GM18909 (cell line): ENCODE measurements around the gene ARHGAP1.

Experiments used
- ATAC-seq: cut with Tn5 transposase; IDR thresholded peaks from one replicate; pipeline ENCODE4 v1.9.1; 2021; ENCODE audit warnings: mild to moderate bottlenecking; ENCODE audit not compliant: unreplicated experiment, poor library complexity

ARHGAP1 gene

DNA sequence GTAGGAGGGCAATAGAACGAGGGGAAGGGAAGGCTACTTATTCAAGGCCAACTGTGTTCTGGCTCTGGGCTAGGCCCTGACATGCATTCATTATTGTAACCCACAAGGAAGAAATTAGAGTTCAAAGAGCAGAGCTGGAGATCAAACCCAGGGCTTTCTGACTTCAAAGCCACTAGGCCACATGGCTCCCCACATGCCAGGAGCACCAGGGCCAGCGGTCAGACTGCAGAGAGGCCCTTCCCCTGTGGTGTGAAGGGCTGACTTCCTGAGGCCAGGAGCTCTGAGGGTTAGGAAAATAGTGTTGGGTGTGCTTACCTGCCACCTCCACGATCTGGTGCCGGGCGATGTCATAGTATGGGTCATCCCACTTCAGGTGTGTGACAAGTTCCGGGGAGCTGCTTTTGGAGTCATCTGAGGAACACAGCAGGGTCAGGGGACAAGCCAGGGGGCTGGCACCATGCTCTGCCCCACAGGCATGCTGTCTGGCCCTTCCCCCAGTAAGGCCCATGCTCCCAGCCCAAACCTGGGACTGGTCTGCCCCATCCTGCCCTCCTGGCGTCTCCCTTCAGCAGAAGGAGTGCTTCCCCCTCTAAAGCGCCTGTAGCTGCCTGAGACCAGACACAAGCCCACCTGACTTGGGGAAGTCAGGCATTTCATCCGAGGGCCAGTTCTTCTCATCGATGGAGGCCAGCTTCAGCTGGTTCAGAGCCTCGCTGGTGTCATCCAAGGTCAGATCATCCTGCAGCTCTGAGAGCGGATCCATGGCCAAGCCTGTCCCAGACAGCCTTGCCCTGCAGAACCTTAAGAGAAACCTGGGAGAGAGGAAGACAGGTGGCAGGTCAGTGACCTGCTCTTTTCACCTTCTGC lies 4.8 kb downstream of the ARHGAP1 start:
- ATAC-seq: no peak

DNA sequence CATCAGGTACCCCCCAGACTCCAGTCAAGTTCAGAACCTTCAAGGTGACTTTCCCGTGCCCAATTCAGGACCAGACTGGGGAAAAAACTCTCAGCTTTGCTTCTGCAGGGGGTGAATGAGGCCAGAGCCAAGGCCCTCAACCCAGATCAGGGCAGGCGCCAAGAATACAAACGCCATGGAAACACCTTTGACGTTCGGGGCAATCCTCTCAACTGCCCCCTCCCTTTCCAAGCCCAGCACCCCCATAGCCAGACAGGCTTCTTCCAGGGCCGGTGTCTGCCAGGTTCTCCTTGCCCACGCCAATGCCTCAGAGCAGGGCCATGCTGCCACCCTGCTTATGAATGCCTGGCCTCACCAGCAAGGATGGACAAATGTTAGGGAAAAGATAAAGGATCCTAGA lies 5.8 kb downstream of the ARHGAP1 start:
- ATAC-seq: no peak

DNA sequence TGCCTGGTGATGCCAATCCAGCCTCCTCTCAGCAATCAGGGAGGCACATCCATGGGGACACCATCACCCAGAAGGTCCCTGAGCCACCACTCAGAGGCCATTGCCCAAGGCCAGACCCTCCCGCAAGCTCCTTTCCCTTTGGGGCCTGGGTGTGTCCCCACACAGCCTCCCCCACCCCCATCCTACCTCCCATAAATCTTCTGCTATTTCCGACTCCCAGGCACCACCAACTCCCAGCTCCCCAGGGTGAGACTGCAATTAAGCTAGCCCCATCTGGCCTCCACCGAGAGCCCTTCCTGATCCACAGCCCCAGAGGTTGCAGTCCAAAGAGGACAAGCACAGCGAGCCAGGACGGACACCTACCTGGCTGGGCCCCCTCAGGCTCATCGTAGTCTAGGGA lies 6.3 kb downstream of the ARHGAP1 start:
- no peak for ATAC-seq

DNA sequence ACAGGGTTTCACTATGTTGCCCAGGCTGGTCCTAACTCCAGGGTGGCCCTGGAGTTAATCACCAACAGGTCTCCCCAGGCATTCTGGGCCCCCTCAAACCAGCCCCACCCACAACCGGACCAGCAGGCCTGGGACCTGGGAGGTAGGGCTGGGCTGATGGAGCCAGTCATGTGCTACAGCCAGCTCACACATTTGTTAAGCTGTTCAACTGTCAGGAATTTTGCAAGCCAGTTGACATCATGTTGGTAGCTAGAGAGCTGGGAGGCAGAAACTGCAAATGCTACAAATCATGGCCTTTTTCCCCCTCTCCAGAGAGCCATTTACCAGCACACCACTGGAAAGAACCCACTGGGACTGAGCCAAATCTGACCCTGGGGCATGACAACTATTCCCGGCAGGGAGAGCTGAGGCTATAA lies 6.8 kb downstream of the ARHGAP1 start:
- no peak for ATAC-seq

DNA sequence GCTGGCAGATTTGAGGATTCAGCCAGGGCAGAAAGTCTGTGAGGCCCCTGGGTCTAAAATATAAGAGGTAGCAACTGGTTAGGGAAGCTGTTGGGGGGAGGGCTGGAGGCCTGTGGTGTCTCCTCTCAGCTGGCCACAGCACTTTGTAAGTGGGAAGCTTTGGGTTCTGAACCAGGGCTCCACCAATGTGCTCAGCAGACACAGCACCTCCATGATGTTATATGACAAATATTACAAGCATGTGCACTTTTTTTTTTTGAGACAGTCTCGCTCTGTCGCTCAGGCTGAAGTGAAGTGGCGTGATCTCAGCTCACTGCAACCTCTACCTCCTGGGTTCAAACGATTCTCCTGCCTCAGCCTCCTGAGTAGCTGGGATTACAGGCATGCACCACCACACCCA lies 8.0 kb downstream of the ARHGAP1 start:
- ATAC-seq: no peak

DNA sequence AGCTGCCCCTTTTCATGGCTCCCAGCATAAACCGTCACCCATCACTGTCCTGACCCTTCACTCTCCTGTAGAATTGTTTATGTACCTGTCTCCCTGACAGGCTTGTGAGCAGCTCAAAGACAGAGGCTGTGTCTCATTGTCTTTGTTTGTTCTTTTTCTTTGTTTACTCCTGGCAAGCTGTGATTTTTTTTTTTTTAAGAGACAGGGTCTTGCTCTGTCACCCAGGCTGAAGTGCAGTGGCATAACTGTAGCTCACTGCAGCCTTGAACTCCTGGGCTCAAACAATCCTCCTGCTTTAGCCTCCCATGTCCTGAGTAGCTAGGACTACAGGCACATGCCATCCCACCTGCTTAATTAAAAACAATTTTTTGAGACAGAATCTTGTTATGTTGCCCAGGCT lies 9.7 kb downstream of the ARHGAP1 start:
- no peak for ATAC-seq

DNA sequence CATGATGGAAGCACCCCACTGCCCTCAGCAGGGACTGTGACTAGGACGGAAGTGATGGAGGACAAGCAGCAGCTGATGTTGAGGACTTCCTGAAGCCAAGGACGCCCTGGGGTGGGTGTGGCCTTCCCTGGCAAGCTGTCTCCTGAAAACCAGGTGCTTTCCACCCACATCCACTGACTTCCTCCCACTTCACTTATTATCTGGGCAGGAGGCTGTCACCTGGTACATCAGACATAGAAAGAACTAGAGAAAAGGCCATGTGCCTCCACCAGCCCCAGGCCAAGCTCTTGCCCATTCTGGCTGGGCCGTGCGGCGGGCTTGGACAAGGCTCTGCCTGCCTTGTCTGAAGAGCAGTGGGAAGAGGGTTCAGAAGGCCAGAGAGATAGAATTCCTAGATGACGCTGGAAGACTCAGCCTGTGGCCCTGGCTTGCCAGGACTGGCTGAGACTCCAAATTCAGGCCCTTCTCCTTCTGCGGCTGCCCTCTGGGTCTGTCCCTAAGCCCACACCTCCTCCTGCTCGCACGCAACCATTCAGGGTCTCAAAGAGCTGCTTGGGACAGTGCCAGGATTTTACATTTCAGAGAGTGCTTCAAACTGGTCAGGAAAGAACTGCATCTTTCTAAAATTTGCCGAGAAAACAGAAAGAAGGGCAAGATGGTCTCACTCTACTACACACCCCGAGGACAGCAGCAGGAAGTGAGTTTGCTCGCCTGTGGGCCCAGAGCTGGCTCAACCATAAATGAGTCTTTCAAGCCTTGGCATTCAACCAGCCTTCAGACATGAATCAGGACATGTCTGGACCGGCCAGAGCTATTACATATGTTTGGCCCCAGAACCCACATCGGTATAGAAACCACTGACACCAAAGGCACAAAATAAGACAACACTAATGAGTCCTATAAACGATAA lies 13.3 kb downstream of the ARHGAP1 start:
- no peak for ATAC-seq

DNA sequence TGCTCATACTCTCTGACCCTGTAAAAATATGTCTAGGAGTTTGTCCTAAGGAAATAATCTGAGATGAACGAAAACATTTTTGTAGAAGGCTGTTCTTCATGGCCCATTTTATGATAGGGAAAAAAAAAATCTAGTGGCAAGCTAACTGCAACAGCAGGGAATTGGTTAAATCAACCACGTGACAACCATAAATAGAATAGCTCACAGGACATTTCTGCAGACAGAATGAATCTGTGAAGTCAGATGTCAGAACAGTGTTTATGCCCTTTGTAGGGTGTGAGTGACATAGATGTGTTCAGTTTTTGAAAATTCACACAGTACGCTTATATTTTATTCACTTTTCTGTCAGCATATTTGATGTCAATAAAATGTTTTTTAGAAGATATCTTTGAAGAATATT lies 16.1 kb downstream of the ARHGAP1 start:
- ATAC-seq: no peak

DNA sequence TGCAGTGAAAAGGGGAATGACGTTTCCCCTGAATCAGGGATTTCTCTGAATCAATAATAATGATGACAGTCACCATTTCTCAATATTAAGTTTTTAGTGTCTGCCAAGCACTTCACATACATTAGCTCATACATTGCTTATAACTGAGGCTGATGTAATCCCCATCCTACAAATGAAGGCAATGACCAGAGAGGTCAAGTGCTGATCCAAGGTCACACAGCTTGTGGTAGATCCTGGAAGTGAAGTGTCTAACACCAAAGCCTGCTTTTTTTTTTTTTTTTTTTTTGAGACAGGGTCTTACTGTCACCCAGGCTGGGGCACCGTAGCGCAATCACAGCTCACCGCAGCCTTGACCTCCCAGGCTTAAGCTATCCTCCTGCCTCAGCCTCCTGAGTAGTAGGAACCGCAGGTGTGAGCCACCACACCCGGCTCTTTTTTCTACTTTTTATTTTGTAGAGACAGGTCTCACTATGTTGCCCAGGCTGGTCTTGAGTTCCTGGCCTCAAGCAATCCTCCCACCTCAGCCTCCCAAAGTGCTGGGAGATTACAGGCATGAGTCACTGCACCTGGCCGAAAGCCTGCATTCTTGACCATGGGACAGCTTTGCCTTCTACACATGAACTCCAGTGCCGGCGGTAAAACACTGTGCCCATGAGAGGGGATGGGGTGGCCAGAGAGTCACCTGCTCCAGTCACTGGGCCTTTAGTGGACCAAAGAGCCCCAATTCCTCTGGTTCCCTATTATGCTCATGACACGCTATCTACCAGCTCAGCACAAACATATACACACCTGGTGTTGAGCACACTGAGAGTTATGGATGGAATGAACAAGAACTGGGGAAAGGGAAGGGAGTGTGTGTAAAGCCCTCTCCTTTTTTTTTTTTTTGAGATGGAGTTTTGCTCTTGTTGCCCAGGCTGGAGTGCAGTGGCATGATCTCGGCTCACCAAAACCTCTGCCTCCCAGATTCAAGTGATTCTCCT lies 17.4 kb downstream of the ARHGAP1 start:
- no peak for ATAC-seq

DNA sequence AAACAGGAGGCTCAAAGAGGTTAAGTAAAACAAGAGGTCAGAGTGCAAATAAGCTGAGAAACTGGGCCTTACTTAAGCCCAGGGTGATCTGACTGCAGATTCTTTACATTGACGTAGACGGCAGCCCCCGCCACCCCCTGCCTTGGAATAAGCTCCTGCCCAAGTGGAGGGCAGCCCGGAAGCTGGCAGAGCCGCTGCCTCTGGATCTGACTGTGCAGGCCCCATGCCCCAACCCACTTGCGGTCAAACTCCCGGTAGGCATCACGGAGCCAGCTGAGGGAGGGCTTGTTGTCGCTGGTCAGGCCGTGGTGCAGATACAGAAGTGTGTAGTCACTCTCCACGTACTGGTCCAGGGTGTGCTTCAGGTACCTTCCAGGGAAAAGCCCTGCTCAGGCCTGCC lies 18.6 kb downstream of the ARHGAP1 start:
- ATAC-seq: no peak

DNA sequence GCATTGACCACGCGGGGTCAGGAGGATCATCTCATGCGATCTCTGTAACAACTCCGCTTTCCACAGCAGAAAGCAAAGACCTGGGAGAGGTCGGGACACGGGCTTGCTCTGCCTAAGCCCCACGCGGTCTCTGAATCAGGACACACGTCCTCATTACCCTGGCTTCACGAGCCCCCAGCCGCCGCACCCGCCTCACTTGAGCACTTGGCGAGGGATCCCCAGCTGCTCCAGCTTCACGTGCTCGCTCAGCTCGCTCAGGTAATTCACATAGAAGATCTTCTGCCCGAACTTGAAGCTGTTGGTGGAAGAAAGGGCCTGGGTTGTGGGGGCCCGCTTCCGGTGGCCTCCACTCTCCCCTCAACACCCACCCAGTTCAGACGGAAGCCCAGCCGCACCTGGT lies 19.6 kb downstream of the ARHGAP1 start:
- ATAC-seq: no peak

DNA sequence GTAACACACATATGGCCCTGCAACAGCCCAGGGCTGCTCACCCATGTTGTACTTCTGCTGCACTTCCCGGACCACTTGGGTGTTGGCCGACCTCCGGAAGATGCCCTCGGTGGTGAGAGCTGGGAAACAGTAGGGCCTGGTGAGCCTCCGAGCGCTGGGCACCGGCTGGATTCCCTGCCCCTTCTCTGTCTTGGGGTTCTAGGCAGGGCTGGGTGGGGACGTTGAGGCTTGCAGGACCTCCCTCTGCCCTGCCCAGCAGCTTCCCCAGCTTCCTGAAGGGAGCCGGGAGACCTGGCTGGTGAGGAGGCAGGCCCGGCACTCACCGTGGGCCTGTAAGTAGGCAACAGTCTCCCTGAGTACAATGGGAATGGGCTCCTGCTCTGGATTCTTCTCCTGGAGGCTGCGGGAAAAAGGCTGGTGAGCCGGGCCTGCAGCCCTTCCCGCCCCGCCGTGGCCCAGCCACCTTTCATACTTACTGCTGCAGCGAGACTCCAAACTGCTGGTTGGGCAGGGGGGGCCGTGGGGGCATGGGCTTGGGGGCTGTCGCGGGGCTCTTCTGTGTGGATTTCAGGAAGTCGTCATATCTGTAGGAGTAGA lies 20.2 kb downstream of the ARHGAP1 start:
- no peak for ATAC-seq

DNA sequence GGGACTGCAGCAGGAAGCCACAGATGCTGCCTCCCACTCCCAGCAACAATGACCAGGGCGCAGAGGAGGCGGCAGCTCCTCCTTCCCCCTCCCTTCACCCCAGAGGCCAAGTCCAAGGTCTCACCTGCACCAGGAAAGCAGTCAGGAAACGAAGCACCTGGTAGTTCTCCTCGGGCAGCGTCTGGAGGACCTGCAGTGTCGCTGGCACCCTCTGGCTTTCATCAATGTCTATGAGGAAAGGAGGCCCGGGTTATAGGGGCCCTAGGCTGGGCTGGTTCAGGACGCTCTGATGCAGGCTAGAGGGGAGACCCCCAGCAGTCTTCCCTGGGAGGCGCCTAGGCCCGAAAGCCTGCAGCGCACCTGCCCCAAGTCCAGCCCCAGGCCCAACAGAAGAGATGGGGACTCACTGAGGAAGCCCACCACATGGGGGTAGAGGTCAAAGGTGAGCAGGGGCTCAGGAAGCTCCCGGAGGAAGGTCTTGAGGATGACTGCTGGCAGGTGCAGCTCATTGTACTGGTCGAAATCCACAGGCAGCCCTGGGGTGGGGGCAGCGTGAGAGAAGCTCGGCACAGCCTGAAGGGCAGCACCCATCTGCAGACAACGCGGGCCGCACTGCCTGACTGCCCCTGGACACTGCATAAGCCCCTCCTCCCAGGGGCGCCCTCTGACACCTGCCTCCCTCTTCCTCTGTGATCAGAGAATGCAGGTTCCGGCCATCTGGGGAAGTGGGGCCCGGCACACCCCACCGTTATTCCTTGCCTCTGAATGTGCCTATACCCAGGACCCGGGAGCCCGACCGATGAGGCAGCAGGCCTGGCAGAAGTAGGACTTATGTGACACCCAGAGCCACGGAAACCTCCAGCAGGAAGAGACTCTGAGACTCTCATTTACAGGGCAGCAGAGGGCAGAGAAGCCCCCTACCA lies 20.9 kb downstream of the ARHGAP1 start:
- ATAC-seq: no peak

DNA sequence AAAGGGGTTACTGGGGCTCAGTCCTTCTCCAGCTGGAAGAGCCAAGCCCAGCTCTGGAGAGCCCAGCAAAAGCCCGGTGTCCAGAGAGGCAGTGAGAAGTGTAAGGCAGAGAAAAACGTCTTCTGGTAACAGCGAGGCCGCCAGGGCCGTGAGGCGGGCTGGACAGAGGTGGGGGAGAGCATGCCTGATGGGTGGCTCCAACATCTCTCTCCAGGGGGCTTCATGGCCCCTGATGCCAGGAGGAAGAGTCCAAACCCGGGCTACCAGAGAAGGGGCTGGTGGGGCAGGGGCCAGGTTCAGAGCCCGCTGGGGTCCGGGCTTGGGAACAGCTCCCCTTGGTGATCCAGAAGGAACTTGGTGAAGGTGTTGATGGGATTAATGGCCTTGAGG lies 21.7 kb downstream of the ARHGAP1 start:
- ATAC-seq: no peak

DNA sequence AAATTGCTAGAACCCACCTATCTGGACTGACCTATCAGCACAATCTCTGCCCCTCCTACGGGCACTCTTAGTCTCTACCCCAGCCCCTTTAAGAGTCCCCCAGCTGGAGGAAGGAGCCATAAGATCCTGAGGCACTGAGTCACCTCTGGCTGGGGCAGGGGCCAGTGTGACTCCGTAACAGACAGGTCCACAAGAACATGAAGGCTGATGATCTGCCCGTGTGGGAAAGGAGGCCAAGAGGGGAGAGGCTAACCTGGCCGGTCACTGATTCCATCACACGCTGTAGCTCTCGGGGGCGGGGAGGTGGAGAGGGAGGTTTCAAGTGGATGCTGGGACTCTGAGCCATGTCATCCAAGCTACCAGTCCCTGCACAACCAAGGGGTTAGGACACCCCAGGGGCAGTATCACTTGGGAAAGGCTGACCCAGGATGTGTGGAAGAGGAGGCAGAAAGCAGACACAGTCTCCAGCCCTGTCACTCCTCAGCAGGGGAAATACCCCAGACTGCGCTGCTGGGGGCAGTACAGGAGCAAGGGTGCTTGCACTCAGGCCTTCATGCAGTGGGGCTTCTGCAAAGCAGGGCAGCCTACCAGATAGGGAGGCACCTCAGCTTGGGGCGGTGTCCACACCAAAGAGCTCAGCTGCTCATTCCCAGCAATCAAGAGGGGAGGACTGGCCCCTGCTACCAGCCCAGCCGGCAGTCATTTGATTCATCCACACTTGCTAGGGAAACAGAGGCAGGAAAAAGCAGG lies 22.3 kb downstream of the ARHGAP1 start:
- no peak for ATAC-seq

DNA sequence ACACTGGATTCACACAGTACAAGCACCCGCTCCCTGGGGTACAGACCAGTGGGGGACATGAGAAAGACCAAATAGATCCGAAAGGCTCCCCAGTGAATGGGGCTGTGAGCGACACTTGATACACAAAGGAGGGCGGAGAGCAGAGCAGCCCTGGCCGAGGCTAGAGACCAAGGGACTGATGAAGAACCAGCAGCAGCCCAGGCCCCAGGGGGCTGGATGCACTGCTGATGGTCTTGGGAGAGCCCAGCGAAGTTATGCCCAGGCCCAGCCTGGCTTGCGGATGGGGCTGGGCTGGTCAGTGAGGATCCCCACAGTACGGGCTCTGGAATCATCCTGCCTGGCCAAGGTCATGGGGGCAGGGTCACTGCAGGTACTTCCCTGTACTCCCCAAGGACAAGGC lies 23.2 kb downstream of the ARHGAP1 start:
- no peak for ATAC-seq

DNA sequence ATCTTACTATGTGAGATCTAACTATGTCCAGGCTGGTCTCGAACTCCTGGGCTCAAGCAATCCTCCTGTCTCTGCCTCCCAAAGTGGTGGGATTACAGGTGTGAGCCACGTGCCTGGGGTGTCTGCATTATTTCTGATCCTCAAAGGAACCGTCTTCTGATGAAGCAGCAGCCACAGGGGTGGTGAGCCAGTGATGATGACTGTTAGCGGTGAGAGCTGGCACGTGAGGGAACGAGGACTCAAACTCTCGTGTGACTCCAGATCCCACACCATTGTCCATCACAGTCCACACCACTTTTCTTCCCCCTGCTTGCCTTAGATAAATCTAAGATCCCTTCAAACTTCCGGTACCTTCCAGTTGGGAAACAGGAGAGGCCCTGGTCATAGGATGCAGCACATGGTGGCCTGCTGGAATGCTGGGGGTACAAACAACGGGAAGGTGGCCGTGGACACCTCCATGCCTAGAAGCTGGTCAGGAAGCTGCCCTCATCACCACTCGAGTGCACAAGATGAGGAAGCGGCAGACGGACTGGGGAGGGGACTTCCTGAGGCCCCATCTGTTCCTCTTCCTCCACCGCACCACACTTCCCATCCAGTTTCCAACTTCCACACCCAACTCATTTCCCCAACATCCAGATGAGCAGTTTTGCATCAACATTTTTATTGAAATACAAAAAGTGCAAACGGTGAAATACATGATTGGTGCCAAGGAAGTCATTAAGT lies 23.8 kb downstream of the ARHGAP1 start:
- ATAC-seq: no peak

DNA sequence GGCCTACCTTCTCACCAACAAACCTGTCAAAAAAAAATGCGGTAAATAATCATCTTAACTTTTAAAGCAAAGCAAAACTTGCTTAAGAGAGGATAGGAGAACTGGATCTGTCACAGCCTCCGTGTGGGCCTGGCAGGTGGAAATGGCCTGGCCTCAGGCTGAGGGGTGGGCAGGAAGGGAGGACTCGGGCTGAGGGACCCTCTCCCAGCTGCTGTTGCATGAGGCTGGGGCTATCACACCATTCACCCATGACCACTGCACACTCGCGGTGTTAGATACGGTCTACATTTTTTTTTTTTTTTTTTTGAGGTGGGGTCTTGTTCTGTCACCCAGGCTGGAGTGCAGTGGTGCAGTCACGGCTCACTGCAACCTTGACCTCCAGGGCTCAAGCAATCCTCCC lies 24.5 kb downstream of the ARHGAP1 start:
- ATAC-seq: no peak
